Measurements from ENCODE around the gene KIF17.

The KIF17 gene

DNA sequence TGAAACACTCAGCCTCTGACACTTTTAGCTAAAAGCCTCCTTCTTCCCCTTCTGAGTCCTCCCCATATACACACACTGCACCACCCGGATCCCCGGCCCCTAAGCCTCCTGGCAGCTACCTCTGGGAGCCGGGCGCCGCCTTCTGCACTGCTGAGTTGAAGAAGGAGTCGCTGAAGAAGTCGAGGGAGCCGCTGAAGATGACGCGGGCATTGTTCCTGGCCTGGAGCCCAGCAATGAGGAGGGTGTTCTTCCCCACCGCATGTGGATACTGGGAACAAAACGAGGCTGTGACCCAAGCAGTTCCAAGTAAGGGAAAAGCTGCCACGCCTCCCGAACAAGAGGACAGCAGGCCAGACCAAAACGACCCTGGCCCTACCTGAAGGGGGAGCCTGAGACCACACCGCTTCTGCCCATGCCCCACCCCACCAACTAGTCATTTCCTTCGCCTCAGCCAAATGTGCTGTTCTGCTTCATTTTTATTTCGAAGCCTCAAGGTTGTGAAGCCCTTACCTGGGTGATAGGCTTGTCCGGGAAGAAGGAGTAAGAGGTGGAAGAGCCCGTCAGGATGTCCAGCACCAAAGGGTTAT is 63.6 kb downstream of the KIF17 start:
- DNase-seq = no peak

- DNase-seq = no peak
Measured at GRCh38 chr1:20652300-20652699, 65.5 kb downstream of the KIF17 start.

DNA sequence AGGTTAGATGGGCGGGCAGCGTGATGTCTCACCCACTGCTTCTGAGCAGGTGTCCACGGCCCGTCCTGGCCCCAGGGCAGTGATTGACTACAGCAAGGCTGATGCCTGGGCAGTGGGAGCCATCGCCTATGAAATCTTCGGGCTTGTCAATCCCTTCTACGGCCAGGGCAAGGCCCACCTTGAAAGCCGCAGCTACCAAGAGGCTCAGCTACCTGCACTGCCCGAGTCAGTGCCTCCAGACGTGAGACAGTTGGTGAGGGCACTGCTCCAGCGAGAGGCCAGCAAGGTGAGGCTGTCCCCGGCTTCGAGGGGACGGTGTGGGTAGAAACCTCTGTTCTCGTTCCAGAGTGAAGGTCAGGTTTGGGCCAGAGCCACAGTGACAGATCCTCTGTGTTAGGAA is 68.9 kb downstream of the KIF17 start:
- no peak for DNase-seq

DNA sequence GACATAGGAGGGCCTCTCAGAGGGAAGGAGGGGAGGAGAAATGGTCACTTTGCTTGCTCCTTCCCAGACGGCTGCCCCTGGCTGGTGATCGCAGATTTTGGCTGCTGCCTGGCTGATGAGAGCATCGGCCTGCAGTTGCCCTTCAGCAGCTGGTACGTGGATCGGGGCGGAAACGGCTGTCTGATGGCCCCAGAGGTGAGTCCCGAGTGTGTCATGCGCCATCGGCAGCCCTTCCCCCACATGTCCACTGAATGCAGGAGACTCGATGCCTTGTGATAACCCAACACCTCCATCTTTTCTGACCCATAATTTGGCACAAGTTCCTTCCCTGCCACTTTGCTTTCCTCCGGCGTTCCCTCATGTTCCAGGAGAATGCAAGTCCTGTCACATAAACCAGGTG is 69.4 kb downstream of the KIF17 start:
- DNase-seq = no peak

GRCh38 chr1:20645414-20645813 is 72.4 kb downstream of the KIF17 start:
- no peak for DNase-seq

GRCh38 chr1:20644416-20644815 is 73.4 kb downstream of the KIF17 start:
- no peak for DNase-seq

DNA sequence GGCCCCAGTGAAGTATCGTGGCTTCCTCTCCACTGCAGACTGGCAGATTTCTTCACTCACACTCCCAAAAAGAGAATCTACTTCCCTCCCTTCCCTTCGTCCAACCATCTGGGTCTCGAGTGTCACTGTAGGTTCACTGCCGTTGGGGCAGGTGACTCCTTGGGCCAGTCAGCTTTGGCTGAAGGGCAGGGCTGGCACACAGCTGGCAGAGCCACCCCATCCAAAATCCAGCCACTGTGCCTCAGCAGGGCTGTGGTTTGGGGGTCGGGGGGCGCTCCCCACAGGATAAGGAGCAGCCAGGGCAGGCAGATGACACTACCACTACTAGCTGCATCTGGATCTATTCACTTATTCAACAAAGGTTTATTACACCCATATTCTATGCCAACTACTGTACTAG is 74.7 kb downstream of the KIF17 start:
- no peak for DNase-seq

DNA sequence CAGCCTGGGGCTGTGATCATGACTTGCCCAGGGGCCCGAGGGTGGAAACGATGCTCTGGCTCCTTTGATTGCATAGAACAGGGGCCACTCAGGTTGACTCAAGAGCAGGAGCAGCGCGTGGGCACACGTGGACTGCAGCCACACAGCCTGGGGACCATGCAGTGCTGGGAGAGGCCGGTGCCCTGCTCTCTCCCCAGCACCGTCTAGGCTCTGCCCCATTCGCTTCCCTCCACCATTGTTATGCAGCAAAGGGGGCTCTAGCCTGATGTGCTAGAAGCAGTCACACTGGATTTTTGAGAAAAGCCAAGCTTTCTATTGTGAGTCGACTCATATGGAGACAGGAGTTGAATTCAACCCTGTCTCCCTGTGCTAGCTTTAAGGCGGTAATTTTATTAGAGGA is 75.8 kb downstream of the KIF17 start:
- DNase-seq = no peak

GRCh38 chr1:20640183-20640597 is 77.6 kb downstream of the KIF17 start:
- DNase-seq = peak; percentile 73

DNA sequence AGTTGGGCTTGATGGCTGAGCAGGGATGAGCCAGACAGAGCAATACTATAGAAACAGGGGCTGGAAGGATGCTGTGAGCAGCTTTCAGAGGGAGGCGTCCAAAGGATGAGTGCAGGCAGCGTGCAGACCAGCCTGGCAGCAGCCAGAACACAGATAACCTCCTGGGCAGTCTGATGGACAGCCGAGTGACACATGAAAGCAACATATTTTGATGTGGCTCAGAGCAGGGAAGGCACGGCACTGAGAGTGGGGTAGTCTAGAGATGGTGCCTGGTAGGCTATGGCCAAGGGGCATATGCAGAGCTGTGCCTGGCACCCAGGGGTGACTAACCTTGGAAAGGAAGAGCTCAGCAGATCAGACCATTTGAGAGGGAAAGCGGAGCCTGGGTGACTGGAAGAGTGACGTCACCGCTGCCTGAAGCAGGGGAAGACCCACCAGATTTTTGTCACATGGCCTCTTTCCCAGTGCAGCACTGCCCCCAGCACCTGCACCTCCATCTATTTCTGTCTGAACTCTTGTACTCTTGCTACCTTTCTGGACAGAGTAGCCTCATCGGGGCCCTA is 80.9 kb downstream of the KIF17 start:
- DNase-seq = no peak

DNA sequence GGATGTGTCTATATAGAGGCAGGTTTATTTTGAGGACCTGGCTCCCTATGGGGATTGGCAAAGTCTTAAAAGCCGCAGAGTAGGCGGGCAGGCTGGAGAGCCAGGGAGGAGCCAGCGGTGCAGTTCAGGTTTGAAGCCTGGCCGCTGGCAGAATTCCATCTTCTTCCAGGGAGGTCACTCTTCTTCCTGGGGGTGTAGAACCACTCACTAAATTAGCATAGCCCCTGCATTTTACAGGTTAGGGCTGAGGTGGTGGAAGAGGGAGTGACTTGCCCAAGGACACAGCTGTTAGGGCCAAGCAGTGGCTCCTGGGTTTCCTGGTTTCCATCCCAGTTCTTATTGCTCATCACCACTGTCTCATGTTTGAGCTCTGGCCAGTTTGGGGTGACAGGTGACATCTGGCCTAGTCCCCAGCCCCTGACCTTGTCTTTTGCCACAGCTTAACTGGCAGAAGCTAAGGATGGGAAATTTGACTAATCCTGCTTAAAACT is 83.2 kb downstream of the KIF17 start:
- no peak for DNase-seq

DNA sequence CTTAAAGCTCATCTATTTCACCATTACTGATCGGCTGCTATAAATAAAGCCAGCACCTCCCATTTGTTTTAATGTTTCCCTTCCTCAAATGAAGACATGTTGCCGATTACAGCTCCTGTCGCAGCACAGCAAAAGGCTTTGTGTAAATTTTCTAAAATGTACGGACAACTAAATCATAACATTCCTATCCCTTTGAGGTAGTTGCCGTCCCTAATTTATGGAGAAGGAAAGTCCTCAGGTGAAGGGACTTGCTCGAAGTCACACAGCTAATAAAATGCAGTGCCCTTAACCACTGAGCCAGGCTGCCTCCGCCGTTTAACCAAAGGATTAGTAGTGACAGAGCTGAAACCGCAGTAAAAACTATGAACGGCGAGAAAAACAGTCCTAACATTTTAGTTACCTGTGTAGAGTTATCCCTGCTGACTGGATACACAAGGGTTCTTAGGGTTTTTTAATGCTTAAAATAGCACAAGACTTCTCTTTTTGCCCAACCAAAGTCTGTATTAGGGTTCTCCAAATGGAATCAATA is 83.7 kb downstream of the KIF17 start:
- no peak for DNase-seq

DNA sequence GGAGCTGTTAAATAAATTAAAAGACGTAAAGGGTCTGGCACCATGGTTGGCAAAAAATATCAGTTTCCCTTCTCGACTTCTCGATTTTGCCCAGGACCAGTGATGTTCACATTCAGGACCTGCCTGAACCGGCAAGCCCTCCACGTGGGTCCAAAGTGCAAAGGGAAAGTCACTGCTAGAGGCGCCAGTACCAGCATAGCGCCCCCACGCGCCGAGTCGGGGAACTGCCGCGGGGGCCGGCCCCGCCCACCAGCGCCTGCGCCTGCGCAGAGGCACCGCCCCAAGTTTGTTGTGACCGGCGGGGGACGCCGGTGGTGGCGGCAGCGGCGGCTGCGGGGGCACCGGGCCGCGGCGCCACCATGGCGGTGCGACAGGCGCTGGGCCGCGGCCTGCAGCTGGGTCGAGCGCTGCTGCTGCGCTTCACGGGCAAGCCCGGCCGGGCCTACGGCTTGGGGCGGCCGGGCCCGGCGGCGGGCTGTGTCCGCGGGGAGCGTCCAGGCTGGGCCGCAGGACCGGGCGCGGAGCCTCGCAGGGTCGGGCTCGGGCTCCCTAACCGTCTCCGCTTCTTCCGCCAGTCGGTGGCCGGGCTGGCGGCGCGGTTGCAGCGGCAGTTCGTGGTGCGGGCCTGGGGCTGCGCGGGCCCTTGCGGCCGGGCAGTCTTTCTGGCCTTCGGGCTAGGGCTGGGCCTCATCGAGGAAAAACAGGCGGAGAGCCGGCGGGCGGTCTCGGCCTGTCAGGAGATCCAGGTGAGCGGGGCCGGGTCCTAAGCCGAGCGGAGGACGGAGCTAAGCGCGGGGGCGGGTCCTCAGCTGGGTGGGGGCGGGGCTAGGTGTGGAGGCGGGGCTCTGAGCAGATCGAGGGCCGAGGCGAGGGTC is 84.4 kb downstream of the KIF17 start, which contains the start of gene PINK1:
Gene PINK1 (plus strand): TSS at position 269 of the 875 bp plus-strand sequence. CDS start 91 bp downstream, at position 360.
- DNase-seq = peak; percentile 99

- DNase-seq = no peak
Measured at GRCh38 chr1:20632386-20632785, 85.4 kb downstream of the KIF17 start.

- no peak for DNase-seq
Measured at GRCh38 chr1:20630729-20631128, 87.1 kb downstream of the KIF17 start.

- no peak for DNase-seq
Measured at GRCh38 chr1:20626524-20626923, 91.3 kb downstream of the KIF17 start.

- no peak for DNase-seq
Measured at GRCh38 chr1:20626098-20626427, 91.7 kb downstream of the KIF17 start.

- no peak for DNase-seq
Measured at GRCh38 chr1:20625176-20626097, 92.4 kb downstream of the KIF17 start.

GRCh38 chr1:20624709-20625108 is 93.1 kb downstream of the KIF17 start:
- DNase-seq = no peak

DNA sequence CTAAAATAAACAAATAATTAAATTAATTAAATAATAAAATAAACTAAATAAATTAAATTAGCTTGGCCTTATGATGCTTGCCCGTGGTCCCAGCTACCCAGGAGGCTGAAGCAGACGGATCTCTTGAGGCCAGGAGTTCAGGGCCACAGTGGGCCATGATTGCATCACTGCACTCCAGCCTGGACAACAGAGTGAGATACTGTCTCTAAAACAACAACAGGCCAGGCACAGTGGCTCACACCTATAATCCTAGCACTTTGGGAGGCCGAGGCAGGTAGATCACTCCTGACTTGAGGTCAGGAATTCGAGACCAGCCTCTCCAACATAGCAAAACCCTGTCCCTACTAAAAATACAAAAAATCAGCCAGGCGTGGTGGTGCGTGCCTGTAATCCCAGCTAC is 96.8 kb downstream of the KIF17 start:
- DNase-seq = no peak

DNA sequence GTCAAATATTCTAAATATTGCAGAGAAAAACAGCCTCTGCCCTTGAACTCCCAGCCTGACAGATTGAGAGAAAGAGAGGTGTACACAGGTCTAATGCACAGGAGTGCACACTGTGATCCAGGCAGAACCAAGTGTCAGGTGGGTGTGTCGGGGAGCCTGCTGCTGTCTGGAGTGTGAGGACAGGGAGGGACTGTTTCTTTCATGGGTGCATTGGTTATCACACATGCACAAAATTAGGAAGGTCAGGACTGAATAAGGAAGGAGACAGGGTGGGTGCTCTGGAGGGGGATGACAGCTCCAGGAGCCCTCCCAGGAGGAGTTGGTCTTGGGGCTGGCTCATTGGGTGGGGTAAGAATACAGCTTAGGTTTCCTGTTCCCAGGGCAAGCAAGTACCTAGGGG is 97.8 kb downstream of the KIF17 start:
- no peak for DNase-seq

DNA sequence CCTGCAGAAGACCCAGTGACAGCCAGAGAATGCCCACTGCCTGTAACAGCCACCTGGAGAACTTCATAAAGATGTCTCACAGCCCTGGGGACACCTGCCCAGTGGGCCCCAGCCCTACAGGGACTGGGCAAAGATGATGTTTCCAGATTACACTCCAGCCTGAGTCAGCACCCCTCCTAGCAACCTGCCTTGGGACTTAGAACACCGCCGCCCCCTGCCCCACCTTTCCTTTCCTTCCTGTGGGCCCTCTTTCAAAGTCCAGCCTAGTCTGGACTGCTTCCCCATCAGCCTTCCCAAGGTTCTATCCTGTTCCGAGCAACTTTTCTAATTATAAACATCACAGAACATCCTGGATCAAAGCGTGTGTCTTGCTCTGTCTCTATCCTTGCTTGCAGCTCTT is 99.3 kb downstream of the KIF17 start:
- no peak for DNase-seq

All from activated CD8-positive, alpha-beta memory T cell treated with anti-CD3 and anti-CD28 coated beads, Interleukin-2, amount 50 U/mL, for 48 hours (primary cell).